ENCODE results near the gene ANO9.
"Not testable (repeated sequence)": the region's sequence is repeated elsewhere in the genome, so short reads cannot be mapped to it uniquely, and the experiment has no call there.

The ANO9 gene

GRCh38 chr11:413120-414081, 28.4 kb downstream of the ANO9 start:
- Histone ChIP-seq H3K9me3 (ENCODE audit: low read depth, low read length) (no peaks in the 10 kb centered on the region), H3K36me3 (ENCODE audit: insufficient read depth, low read length) (no peaks in the 10 kb centered on the region), H3K9ac (ENCODE audit: insufficient read length) (no peak overlapping the region), H3K4me3 (no peak overlapping the region), H3K27ac (no peak overlapping the region)
- no peak for TF ChIP-seq FOXP2 (optimal IDR thresholded peaks at IDR 0.05; ENCODE audit: control extremely low read depth, extremely low read length, insufficient read depth)
- no peak for TF ChIP-seq POLR2AphosphoS5 (IDR thresholded peaks at IDR 0.05; ENCODE audit: borderline replicate concordance, low read depth, low read length)
- TF ChIP-seq EZH2 (IDR thresholded peaks at IDR 0.05) = no peak
- no peak for DNase-seq (ENCODE audit: low read depth, low spot score)

- Histone ChIP-seq H3K27ac (no peak overlapping the region), H3K4me3 (no peak overlapping the region), H3K36me3 (ENCODE audit: insufficient read depth, low read length) (no peaks in the 10 kb centered on the region), H3K9ac (ENCODE audit: insufficient read length) (no peak overlapping the region), H3K9me3 (ENCODE audit: low read depth, low read length) (no peaks in the 10 kb centered on the region)
- no peak for TF ChIP-seq FOXP2 (optimal IDR thresholded peaks at IDR 0.05; ENCODE audit: control extremely low read depth, extremely low read length, insufficient read depth)
- TF ChIP-seq EZH2 (IDR thresholded peaks at IDR 0.05) = no peak
- no peak for TF ChIP-seq POLR2AphosphoS5 (IDR thresholded peaks at IDR 0.05; ENCODE audit: borderline replicate concordance, low read depth, low read length)
- DNase-seq (ENCODE audit: low read depth, low spot score) = no peak
Measured at GRCh38 chr11:412641-413119, 29.1 kb downstream of the ANO9 start.

GRCh38 chr11:411520-411919, 30.3 kb downstream of the ANO9 start:
- not testable (repeated sequence) for H3K27ac ChIP-seq; H3K9ac ChIP-seq (ENCODE audit: insufficient read length); H3K4me3 ChIP-seq; H3K9me3 ChIP-seq (ENCODE audit: low read depth, low read length); H3K36me3 ChIP-seq (ENCODE audit: insufficient read depth, low read length); DNase-seq (ENCODE audit: low read depth, low spot score)

GRCh38 chr11:410711-411110, 31.1 kb downstream of the ANO9 start:
- not testable (repeated sequence) for H3K9me3 ChIP-seq (ENCODE audit: low read depth, low read length); H3K27ac ChIP-seq; H3K9ac ChIP-seq (ENCODE audit: insufficient read length); DNase-seq (ENCODE audit: low read depth, low spot score); H3K36me3 ChIP-seq (ENCODE audit: insufficient read depth, low read length); H3K4me3 ChIP-seq

- Histone ChIP-seq H3K27ac (no peak overlapping the region), H3K4me3 (no peak overlapping the region), H3K36me3 (ENCODE audit: insufficient read depth, low read length) (no peaks in the 10 kb centered on the region), H3K9ac (ENCODE audit: insufficient read length) (no peak overlapping the region), H3K9me3 (ENCODE audit: low read depth, low read length) (no peaks in the 10 kb centered on the region)
- no peak for DNase-seq (ENCODE audit: low read depth, low spot score)
- TF ChIP-seq EZH2 (IDR thresholded peaks at IDR 0.05) (no peak), FOXP2 (optimal IDR thresholded peaks at IDR 0.05; ENCODE audit: control extremely low read depth, extremely low read length, insufficient read depth) (no peak), POLR2AphosphoS5 (IDR thresholded peaks at IDR 0.05; ENCODE audit: borderline replicate concordance, low read depth, low read length) (no peak)
Measured at GRCh38 chr11:409600-410483, 32.0 kb downstream of the ANO9 start.

- TF ChIP-seq FOXP2 (optimal IDR thresholded peaks at IDR 0.05; ENCODE audit: control extremely low read depth, extremely low read length, insufficient read depth) (no peak), EZH2 (IDR thresholded peaks at IDR 0.05) (no peak), POLR2AphosphoS5 (IDR thresholded peaks at IDR 0.05; ENCODE audit: borderline replicate concordance, low read depth, low read length) (no peak)
- Histone ChIP-seq H3K27ac (no peak overlapping the region), H3K9me3 (ENCODE audit: low read depth, low read length) (no peaks in the 10 kb centered on the region), H3K36me3 (ENCODE audit: insufficient read depth, low read length) (no peaks in the 10 kb centered on the region), H3K4me3 (no peak overlapping the region), H3K9ac (ENCODE audit: insufficient read length) (no peak overlapping the region)
- no peak for DNase-seq (ENCODE audit: low read depth, low spot score)
Measured at GRCh38 chr11:409008-409599, 32.7 kb downstream of the ANO9 start.

- no peak overlapping the region for H3K27ac ChIP-seq
- no peak for DNase-seq (ENCODE audit: low read depth, low spot score)
- no peak for TF ChIP-seq EZH2 (IDR thresholded peaks at IDR 0.05)
- no peak for TF ChIP-seq FOXP2 (optimal IDR thresholded peaks at IDR 0.05; ENCODE audit: control extremely low read depth, extremely low read length, insufficient read depth)
- no peak for TF ChIP-seq POLR2AphosphoS5 (IDR thresholded peaks at IDR 0.05; ENCODE audit: borderline replicate concordance, low read depth, low read length)
- H3K9me3 ChIP-seq (ENCODE audit: low read depth, low read length) = no peaks in the 10 kb centered on the region
- no peak overlapping the region for H3K9ac ChIP-seq (ENCODE audit: insufficient read length)
- no peaks in the 10 kb centered on the region for H3K36me3 ChIP-seq (ENCODE audit: insufficient read depth, low read length)
- H3K4me3 ChIP-seq = no peak overlapping the region
Measured at GRCh38 chr11:408154-409007, 33.4 kb downstream of the ANO9 start.

Measured in SK-N-MC (cell line).